Muscle of back (tissue), 11 donors: ENCODE measurements around the gene TMEM170B. TPM values are rescaled to one million over a fixed set of nuclear protein-coding genes. Genes with fewer than 3 reads are reported as not detected.
A peak's percentile ranks its signal among the peaks of the same experiment; 100 is the strongest.
"Not testable (repeated sequence)": the region's sequence is repeated elsewhere in the genome, so short reads cannot be mapped to it uniquely, and the experiment has no call there.

ENCODE experiments used
- DNase-seq, 3 donors: peaks; one replicate each; pipeline versions ENCODE4 v3.0.0 to v3.0.0-alpha.2; 2013
- polyA plus RNA-seq, 10 donors: library from polyadenylated mRNA; unstranded; fragments of 120-200 nt; gene quantifications; one replicate each; pipeline ENCODE4 v1.2.1, GENCODE V29; 2013; ENCODE audit not compliant: insufficient read length in 10 of 10

Gene TMEM170B
- polyA plus RNA-seq, 10 donors: 4.2 to 7.7 (median 5.7) TPM

DNA sequence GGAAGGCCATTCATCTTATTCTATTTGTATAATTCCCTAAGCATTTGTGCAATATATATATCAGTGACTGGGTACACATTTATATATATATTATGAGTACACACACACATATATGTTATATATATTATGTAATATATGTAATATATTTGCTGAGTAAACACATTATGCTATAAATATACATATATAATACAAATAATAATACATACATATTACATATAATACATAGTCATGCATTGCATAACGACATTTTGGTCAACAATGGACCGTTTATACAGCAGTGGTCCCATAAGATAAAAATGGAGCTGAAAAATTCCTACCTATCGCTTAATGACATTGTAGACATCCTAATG is 11.4 kb upstream of the TMEM170B start:
- DNase-seq: no peak

DNA sequence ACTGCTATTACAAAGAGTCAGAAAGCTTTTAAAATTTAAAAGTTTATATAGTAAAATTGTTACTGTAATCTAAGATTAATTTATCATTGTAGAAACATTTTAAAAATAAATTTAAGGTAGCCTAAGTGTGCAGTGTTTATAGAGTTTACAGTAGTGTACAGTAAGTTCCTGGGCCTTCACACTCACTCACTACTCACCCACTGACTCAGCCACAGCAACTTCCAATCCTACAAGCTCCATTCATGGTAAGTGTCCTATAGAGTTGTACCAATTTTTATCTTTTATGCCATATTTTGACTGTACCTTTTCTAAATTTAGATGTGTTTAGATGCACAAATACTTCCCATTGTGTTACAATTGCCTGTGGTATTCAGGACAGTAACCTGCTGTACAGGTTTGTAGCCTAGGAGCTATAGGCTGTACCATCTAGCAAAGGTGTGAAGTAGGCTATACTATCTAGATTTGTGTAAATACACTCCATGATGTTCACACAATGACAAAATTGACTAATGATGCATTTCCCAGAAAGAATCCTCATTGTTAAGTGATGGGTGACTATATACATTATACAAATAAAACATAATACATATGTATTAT is 10.2 kb upstream of the TMEM170B start:
- DNase-seq: no peak

GRCh38 chr6:11528996-11529395 is 8.6 kb upstream of the TMEM170B start:
- no peak for DNase-seq

GRCh38 chr6:11532097-11532496 is 5.5 kb upstream of the TMEM170B start:
- DNase-seq: no peak

GRCh38 chr6:11534561-11534960 is 3.0 kb upstream of the TMEM170B start:
- DNase-seq: no peak

DNA sequence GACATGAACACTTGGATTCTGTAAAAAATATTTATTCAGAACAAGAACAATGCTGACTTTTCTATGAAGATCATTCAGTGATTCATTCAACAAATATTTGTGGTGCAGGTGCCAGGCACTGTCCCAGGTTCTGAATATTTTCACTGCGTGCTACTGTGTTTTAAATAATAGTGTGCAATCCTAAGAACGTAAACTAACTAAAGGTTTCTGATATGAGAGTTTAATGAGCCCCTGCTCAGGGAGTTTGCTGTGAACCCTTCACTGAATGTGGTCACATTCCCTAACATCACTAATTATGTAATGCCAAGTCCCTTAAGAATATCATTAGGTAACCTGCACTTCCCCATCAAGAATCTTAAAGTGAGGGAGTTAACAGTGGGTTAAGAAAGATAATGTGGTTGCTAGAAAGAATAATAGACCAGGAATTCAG is 1.7 kb upstream of the TMEM170B start:
- peak; percentile 19 to 44 (median 27) for DNase-seq

DNA sequence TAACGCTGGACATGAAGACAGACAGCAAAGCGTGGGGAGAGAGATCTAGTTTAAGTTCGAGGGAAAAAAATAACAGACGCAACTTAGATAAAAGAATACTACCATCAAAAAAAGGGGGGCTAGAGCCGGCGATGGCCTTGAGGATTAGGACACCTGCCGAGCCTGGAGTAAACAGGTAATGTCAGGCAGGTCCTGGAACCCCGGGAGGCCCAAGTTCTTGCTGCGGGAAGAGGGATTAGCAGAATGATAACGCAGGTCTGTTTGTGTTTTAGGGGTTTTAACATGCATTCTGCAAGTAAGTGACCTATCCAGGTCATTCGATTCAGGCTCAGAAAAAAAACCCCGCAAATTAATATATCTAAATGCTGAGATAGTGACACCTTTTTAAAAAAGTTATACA is 754 bp upstream of the TMEM170B start:
- peak in 1 of 3 donors; percentile 15 for DNase-seq

DNA sequence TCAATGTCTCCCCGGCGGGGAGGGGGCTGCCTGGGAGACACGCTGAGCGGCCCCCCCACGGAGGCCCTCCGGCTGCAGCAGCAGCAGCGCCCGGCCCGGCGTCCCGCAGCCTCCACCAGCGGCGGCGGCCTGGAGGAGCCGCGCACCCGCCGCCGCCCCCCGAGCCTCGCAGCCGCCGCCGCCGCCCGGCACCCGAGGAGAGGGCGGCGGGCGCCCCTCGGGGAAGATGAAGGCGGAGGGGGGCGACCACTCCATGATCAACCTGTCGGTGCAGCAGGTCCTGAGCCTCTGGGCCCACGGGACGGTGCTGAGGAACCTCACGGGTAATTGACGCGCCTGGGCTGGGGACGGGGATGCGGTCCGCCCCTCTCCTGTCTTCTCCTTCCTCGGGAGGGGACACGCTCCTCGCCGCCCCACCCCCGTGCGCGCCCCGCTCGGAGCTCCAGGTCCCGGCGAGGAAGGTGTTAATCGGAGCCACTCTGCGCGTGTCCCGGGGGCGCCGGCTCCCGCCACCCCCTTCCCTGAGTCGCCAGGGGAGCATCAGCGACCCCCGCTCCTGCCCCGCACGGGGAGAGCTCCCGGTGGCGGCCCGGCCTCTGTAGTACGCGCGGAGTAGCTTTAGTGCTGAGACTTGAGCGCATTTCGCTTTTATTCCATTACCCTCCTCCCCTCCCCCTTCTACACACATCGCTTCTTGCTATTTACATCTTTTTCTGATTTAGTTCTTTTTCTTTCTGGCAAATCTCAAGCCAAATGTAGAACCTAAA is 686 bp downstream of the TMEM170B start:
- DNase-seq: peak in 2 of 3 donors; percentile 46 to 71

DNA sequence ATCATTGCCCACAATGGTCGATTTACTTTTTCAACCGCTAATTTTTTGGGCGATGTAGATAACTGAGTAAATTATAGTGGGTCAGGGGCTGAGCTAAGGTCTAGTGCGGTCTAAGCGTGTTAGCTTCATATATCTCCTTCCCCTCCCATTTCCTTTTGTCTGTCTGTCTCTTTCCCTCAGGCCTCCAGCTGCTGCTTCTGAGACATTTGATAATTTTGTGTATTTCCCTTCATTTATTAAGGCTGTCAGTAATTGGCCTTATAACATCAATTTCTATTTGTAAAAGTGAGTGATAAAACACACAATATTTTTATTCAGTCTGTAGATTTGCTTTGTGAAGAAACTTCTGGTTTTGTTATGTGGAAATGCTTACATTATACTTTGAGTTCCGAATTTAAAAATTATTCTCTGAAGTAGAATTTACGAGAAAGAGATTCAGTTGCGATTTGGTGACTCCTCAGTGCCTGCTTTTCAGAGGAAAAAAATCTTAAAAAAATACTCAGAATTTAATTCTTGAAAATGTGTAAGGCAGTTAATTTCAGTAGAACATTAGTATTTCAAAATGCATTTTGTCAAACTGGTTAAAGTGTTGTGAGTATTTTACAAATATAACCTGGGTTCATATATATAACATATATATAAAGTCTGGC is 1.4 kb downstream of the TMEM170B start:
- DNase-seq: no peak

DNA sequence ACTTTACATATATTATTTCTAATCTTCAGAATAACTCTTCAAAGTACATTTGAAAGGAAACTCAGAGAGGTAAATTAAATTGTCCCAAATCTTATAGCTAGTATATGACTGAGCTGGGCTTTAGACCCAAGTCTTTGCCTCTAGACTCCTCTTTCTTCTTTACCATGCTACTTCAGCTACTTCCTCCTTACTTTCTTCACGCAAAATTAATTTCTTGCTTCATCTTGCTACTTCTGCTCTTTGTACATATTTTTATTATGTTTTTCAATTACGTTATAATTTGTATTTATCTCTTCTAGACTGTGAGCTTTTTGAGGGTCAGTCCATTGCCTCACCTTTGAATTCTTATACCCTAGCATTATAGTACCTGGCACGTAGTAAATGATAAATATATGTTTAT is 5.3 kb downstream of the TMEM170B start:
- DNase-seq: no peak

DNA sequence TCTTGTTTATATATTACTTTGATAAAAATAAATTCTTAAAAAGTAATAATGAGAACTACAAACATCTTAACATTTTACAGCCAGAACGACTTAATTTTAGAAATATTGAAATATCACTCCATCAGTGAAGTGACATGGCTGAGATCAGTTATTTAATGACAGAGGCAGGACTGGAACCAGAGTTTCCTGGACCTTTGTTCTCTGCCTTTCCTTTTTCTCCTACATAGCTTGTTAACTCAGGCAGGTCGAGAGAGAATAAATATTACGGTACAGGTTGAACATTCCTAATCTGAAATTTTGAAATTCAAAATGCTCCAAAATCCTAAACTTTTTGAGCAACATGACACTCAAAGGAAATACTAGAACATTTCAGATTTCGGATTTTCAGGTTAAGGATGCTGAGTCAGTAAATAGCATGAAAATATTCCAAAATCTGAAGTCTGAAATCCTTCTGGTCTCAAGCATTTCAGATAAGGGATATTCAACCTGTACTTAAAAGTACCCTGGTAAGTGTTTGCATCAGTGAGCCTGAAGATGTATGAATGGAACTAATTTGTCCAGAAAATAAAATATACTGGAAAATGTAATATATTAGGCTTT is 6.5 kb downstream of the TMEM170B start:
- DNase-seq: no peak

DNA sequence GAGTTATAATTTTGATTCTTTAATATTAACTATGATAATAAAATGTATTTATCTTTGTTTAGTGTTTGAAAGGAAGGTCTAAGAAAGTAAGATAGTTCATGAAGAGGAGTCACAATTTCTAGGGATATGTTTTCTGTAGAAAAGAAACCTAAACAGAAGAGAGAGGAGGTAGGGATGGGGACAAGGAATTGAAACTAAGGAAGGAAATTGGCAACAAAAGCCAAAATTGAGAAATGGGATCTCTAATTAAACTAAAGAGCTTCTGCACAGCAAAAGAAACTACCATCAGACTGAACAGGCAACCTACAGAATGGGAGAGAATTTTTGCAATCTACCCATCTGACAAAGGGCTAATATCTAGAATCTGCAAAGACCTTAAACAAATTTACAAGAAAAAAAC is 10.3 kb downstream of the TMEM170B start:
- peak in 1 of 3 donors; percentile 11 for DNase-seq

DNA sequence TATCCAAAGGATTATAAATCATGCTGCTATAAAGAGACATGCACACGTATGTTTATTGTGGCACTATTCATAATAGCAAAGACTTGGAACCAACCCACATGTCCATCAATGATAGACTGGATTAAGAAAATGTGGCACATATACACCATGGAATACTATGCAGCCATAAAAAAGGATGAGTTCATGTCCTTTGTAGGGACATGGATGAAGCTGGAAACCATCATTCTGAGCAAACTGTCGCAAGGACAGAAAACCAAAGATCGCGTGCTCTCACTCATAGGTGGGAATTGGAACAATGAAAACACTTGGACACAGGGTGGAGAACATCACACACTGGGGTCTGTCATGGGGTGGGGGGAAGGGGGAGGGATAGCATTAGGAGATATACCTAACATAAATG is 11.0 kb downstream of the TMEM170B start:
- DNase-seq: not testable (repeated sequence)

DNA sequence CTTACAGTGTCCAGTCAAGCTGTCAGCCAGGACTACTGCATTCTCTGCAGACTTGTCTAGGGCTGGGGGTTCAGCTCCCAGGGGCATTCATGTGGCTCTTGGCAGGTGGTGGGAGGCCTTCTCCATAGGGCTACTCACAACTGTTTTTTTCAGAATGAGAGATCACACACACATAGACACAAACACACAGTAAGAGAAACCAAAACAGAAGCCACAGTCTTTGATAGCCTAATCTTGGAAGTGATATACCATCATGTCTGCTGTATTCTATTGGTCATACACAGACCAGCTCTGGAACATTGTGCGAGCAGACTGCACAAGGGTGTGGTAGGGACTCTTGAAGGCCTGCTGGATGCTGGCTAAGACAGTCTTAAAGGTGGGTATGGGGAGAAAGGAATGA is 13.5 kb downstream of the TMEM170B start:
- DNase-seq: no peak

GRCh38 chr6:11552442-11552841 is 14.9 kb downstream of the TMEM170B start:
- no peak for DNase-seq

GRCh38 chr6:11553824-11554223 is 16.3 kb downstream of the TMEM170B start:
- DNase-seq: no peak

DNA sequence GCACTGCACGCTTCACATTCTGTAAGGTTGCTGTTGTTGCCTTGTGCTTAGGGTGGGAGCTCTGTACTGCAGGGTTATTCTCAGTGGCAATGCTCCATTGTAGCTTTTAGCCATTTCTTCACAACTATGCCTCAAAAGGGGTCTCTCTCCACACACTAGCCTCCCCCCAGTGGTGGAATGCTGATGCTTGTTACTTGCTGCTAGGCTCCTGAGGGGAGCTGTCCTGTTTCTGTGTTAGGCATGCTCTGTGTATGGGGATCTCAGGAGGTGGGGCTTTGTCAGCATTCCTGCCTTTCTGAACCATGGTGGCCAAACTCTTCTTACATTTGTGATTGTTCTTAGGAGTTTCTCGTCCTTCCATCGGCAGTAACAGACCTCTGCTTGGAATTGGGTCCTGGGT is 18.8 kb downstream of the TMEM170B start:
- DNase-seq: no peak

- DNase-seq: no peak
These were observed 26.2 kb downstream of the TMEM170B start for GRCh38 chr6:11563793-11564192.

GRCh38 chr6:11566609-11567008 is 29.1 kb downstream of the TMEM170B start:
- DNase-seq: no peak

GRCh38 chr6:11571073-11571472 is 33.5 kb downstream of the TMEM170B start:
- DNase-seq: no peak

DNA sequence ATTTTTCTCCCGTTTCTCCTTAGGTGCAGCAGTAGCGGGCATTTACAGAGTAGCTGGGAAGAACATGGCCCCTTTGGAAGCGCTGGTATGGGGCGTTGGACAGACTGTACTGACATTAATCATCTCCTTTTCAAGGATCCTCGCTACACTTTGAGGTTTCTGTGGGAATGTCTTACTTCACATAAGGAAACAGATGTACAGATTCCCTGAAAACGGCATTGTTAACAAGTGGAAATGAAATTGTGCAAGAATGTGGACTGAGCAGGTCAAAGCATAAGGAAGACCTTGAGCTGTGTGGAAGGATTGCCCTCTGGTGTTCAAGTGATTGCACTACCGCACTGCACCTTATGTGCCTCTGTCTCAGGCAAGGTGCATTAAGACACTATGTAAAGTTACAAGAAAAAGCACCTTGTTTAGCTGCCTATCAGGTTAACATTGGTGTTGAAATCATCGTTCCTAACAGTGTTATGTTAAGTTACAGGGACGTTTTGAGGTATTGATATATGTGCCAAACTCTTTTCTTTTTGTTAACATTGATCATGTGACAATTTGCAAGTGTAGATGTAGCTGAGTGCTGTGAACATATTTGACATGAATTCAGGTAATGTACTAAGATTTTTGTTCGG is 38.0 kb downstream of the TMEM170B start:
- peak; percentile 45 to 69 (median 59) for DNase-seq

- DNase-seq: no peak
These were observed 43.3 kb downstream of the TMEM170B start for GRCh38 chr6:11580686-11581405.
